GM23248 (cell line): ENCODE results near the gene TUBA3C.

Experiments
- EZH2 ChIP-seq: fragments of 200-600 bp; sonication (generic); IDR thresholded peaks from 2 replicates; pipeline ENCODE4 v1.6.1; 2018; ENCODE audit warnings: antibody characterized with exemption, mild to moderate bottlenecking; ENCODE audit not compliant: insufficient read depth, poor library complexity, severe bottlenecking
- EZH2phosphoT487 ChIP-seq: fragments of 200-600 bp; sonication (generic); IDR thresholded peaks from 2 replicates; pipeline ENCODE4 v1.6.1; 2018; ENCODE audit warnings: antibody characterized with exemption, moderate library complexity, mild to moderate bottlenecking, low read depth; ENCODE audit not compliant: insufficient read depth

DNA sequence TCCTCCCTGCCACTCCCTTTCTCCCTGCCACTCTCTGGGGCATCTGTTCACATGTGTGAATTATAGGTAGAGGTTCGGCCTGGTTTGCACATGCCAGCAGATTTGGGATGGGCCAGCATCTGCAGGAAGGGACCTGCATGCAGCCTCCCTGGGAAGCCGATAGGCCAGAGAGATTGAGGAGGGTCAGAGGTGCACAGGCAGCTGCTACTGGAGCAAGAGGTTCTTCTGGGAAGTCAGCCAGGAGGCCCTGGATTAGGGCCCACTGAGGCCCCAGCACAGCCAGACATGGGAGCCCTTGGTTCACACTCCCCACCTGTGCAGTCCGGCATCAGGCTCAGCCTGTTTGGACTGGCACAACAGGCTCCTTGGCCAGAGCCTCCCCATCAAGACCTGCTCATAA, 12.1 kb downstream of the TUBA3C start:
- TF ChIP-seq EZH2 (no peak), EZH2phosphoT487 (no peak)
